ENCODE data around the gene LRFN3.

- TF ChIP-seq, protein P1, sequence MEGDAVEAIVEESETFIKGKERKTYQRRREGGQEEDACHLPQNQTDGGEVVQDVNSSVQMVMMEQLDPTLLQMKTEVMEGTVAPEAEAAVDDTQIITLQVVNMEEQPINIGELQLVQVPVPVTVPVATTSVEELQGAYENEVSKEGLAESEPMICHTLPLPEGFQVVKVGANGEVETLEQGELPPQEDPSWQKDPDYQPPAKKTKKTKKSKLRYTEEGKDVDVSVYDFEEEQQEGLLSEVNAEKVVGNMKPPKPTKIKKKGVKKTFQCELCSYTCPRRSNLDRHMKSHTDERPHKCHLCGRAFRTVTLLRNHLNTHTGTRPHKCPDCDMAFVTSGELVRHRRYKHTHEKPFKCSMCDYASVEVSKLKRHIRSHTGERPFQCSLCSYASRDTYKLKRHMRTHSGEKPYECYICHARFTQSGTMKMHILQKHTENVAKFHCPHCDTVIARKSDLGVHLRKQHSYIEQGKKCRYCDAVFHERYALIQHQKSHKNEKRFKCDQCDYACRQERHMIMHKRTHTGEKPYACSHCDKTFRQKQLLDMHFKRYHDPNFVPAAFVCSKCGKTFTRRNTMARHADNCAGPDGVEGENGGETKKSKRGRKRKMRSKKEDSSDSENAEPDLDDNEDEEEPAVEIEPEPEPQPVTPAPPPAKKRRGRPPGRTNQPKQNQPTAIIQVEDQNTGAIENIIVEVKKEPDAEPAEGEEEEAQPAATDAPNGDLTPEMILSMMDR (IDR thresholded peaks at IDR 0.05): peak; percentile 30
- TF ChIP-seq EZH2 (IDR thresholded peaks at IDR 0.05; ENCODE audit: borderline replicate concordance, insufficient read depth, low read depth, low read length, poor library complexity, severe bottlenecking): no peak
Observed at GRCh38 chr19:35977446-35978222, 41.5 kb downstream of the LRFN3 start.
